Mesendoderm (in vitro differentiated cells): ENCODE data around the gene TSPAN13.

ENCODE experiments used
- DNase-seq: peaks from one replicate; pipeline ENCODE4 v3.0.0; 2013
- H2AK5ac ChIP-seq: 2 replicates; pipeline ENCODE4 v1.6.1; 2013; ENCODE audit warnings: low read length, inconsistent platforms
- H2BK120ac ChIP-seq: 2 replicates; pipeline ENCODE4 v1.6.1; 2013; ENCODE audit warnings: low read depth, mild to moderate bottlenecking, low read length, moderate library complexity, mixed read lengths
- H2BK15ac ChIP-seq: replicated peaks from 2 replicates; pipeline ENCODE4 v1.6.1; 2013; ENCODE audit warnings: low read depth, mild to moderate bottlenecking, moderate library complexity
- H2BK5ac ChIP-seq: 2 replicates; pipeline ENCODE4 v1.6.1; 2013; ENCODE audit warnings: low read length, inconsistent platforms
- H3K18ac ChIP-seq: 2 replicates; pipeline ENCODE4 v1.6.1; 2013; ENCODE audit warnings: mild to moderate bottlenecking, low read length, mixed read lengths
- H3K23ac ChIP-seq: one replicate; pipeline ENCODE4 v1.6.1; 2013; ENCODE audit warnings: low read length
- H3K27ac ChIP-seq: 2 replicates; pipeline ENCODE4 v1.5.1; 2013; ENCODE audit warnings: low read depth, mild to moderate bottlenecking, inconsistent platforms, low read length, moderate library complexity
- H3K27me3 ChIP-seq: 2 replicates; pipeline ENCODE4 v1.6.1; 2013; ENCODE audit warnings: low read length, control low read depth, mild to moderate bottlenecking, inconsistent platforms; ENCODE audit not compliant: insufficient read depth, poor library complexity
- H3K36me3 ChIP-seq: 2 replicates; pipeline ENCODE4 v1.6.1; 2013; ENCODE audit warnings: low read length, inconsistent platforms; ENCODE audit not compliant: control insufficient read depth, insufficient read depth
- H3K4ac ChIP-seq: one replicate; pipeline ENCODE4 v1.6.1; 2013; ENCODE audit warnings: low read depth, mild to moderate bottlenecking, low read length, moderate library complexity
- H3K4me1 ChIP-seq: 2 replicates; pipeline ENCODE4 v1.6.1; 2013; ENCODE audit warnings: low read depth, low read length, inconsistent platforms; ENCODE audit not compliant: control insufficient read depth
- H3K4me2 ChIP-seq: 2 replicates; pipeline ENCODE4 v1.6.1; 2013; ENCODE audit warnings: low read length
- H3K4me3 ChIP-seq: 2 replicates; pipeline ENCODE4 v1.5.1; 2013; ENCODE audit warnings: mild to moderate bottlenecking, low read length
- H3K56ac ChIP-seq: one replicate; pipeline ENCODE4 v1.6.1; 2013; ENCODE audit warnings: low read length
- H3K79me1 ChIP-seq: 2 replicates; pipeline ENCODE4 v1.6.1; 2013; ENCODE audit warnings: low read length, inconsistent platforms
- H3K79me2 ChIP-seq: 2 replicates; pipeline ENCODE4 v1.6.1; 2013; ENCODE audit warnings: mild to moderate bottlenecking, low read length; ENCODE audit not compliant: control insufficient read depth, insufficient read depth
- H3K9ac ChIP-seq: 2 replicates; pipeline ENCODE4 v1.6.1; 2013; ENCODE audit warnings: low read length, inconsistent platforms
- H4K5ac ChIP-seq: one replicate; pipeline ENCODE4 v1.6.1; 2013; ENCODE audit warnings: low read length
- H4K8ac ChIP-seq: one replicate; pipeline ENCODE4 v1.6.1; 2013; ENCODE audit warnings: low read depth, mild to moderate bottlenecking, control low read depth, low read length, moderate library complexity
- WGBS: extraction: QIAGEN DNeasy Blood & Tissue Kit; methylation state at CpG from one replicate; pipeline ENCODE4 v1.1.7; 2013; ENCODE audit warnings: low lambda C conversion rate, missing lambda C conversion rate; ENCODE audit not compliant: insufficient coverage; ENCODE audit errors: extremely low coverage; 5-methylcytosine and 5-hydroxymethylcytosine counted together

Gene TSPAN13

DNA sequence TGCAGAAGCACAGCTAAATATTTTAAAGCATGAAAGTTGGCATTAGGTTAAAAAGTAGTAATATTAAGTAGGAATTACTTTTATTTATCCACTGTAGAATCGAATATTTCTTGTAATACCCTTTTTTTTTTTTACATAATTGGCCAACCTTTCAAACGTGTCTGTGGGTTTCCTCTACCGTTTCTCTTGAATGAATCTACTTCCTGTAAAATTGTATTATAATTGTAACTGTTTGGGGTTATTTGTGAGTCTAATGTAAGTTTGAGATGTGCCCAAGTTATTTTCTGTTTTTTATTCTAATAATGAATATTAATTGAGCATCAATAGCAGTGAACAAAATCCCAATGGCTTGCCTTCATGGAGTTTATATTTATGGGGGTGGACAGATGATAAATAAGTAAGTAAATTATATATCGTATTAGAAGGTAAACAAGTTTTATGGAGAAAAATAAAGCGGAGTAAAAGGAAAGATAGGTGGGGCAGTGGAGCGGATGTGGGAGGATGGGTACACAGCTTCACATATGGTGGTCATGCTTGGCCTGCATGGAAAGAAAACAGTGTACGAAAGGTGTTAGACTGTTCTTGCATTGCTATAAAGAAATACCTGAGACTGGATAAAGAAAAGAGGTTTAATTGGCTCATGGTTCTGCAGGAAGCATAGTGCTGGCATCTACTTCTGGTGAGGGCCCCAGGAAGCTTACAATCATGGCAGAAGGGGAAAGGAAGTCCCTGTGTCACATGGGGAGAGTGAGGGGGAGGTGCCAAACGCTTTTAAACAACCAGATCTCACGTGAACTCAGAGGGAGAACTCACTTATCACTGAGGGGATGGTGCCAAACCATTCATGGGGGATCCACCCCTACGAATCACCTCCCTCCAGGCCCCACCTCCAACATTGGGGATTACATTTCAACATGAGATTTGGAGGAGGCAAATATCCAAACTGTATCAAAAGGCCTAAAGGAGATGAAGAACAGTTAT lies 5.4 kb downstream of the TSPAN13 start:
- peaks cover 5% of the 10 kb centered on the region for H3K79me2 ChIP-seq
- no peak overlapping the region for H2BK120ac ChIP-seq
- H3K23ac ChIP-seq: no peak overlapping the region
- H2BK5ac ChIP-seq: no peak overlapping the region
- H3K27me3 ChIP-seq: no peaks in the 10 kb centered on the region
- no peak overlapping the region for H3K4ac ChIP-seq
- H3K79me1 ChIP-seq: peaks cover 14% of the 10 kb centered on the region
- no peak for DNase-seq
- H2AK5ac ChIP-seq: no peak overlapping the region
- no peak overlapping the region for H3K4me3 ChIP-seq
- no peak overlapping the region for H3K9ac ChIP-seq
- no peak overlapping the region for H3K4me2 ChIP-seq
- H4K8ac ChIP-seq: no peak overlapping the region
- no peak overlapping the region for H3K18ac ChIP-seq
- WGBS: 100% methylated on average over 3 of the region's 10 CpGs
- no peak overlapping the region for H3K27ac ChIP-seq
- no peak overlapping the region for H2BK15ac ChIP-seq
- no peaks in the 10 kb centered on the region for H3K36me3 ChIP-seq
- H3K4me1 ChIP-seq: no peaks in the 10 kb centered on the region
- H4K5ac ChIP-seq: no peak overlapping the region
- no peak overlapping the region for H3K56ac ChIP-seq

GRCh38 chr7:16759840-16760239 lies 6.3 kb downstream of the TSPAN13 start:
- no CpG with 5 or more reads among the region's 1 CpG for WGBS
- no peak overlapping the region for H3K9ac ChIP-seq

GRCh38 chr7:16762177-16762576 lies 8.6 kb downstream of the TSPAN13 start:
- Histone ChIP-seq H3K4me2 (no peak overlapping the region), H3K27ac (no peak overlapping the region), H3K79me1 (peaks cover 17% of the 10 kb centered on the region), H3K4me1 (no peaks in the 10 kb centered on the region), H3K4me3 (no peak overlapping the region), H4K5ac (no peak overlapping the region), H2BK120ac (no peak overlapping the region), H2AK5ac (no peak overlapping the region), H3K4ac (no peak overlapping the region), H3K79me2 (peaks cover 9% of the 10 kb centered on the region), H3K23ac (no peak overlapping the region), H2BK5ac (no peak overlapping the region), H3K56ac (no peak overlapping the region), H3K27me3 (no peaks in the 10 kb centered on the region), H2BK15ac (no peak overlapping the region), H4K8ac (no peak overlapping the region), H3K18ac (no peak overlapping the region), H3K36me3 (no peaks in the 10 kb centered on the region), H3K9ac (no peak overlapping the region)
- no CpG with 5 or more reads among the region's 4 CpGs for WGBS
- DNase-seq: peak; percentile 92

More at GRCh38 chr7:16759840-16760239, 6.3 kb downstream of the TSPAN13 start:
- H3K27ac ChIP-seq: no peak overlapping the region
- H3K4me1 ChIP-seq: no peaks in the 10 kb centered on the region
- no peaks in the 10 kb centered on the region for H3K27me3 ChIP-seq
- no peak for DNase-seq
- H2BK5ac ChIP-seq: no peak overlapping the region
- H4K5ac ChIP-seq: no peak overlapping the region
- no peak overlapping the region for H3K4me3 ChIP-seq
- no peak overlapping the region for H2AK5ac ChIP-seq
- no peak overlapping the region for H3K4me2 ChIP-seq
- H3K36me3 ChIP-seq: no peaks in the 10 kb centered on the region
- H3K23ac ChIP-seq: no peak overlapping the region
- H3K56ac ChIP-seq: no peak overlapping the region
- peaks cover 14% of the 10 kb centered on the region for H3K79me1 ChIP-seq
- H2BK120ac ChIP-seq: no peak overlapping the region
- H3K4ac ChIP-seq: no peak overlapping the region
- H3K18ac ChIP-seq: no peak overlapping the region
- H4K8ac ChIP-seq: no peak overlapping the region
- H2BK15ac ChIP-seq: no peak overlapping the region
- peaks cover 5% of the 10 kb centered on the region for H3K79me2 ChIP-seq

- no peak overlapping the region for H2BK5ac ChIP-seq
- no peak overlapping the region for H3K56ac ChIP-seq
- H3K18ac ChIP-seq: no peak overlapping the region
- H4K5ac ChIP-seq: no peak overlapping the region
- no peak overlapping the region for H3K27ac ChIP-seq
- no peaks in the 10 kb centered on the region for H3K4me1 ChIP-seq
- no CpG with 5 or more reads among the region's 3 CpGs for WGBS
- H3K27me3 ChIP-seq: no peaks in the 10 kb centered on the region
- peaks cover 7% of the 10 kb centered on the region for H3K79me2 ChIP-seq
- no peak overlapping the region for H2AK5ac ChIP-seq
- H3K79me1 ChIP-seq: peaks cover 15% of the 10 kb centered on the region
- H3K4me3 ChIP-seq: no peak overlapping the region
- H4K8ac ChIP-seq: no peak overlapping the region
- peak overlapping the region; percentile 37 for H3K4ac ChIP-seq
- no peak overlapping the region for H2BK15ac ChIP-seq
- H3K36me3 ChIP-seq: no peaks in the 10 kb centered on the region
- H2BK120ac ChIP-seq: no peak overlapping the region
- DNase-seq: no peak
- H3K4me2 ChIP-seq: no peak overlapping the region
- no peak overlapping the region for H3K9ac ChIP-seq
- no peak overlapping the region for H3K23ac ChIP-seq
Observed at GRCh38 chr7:16764942-16765341, 11.4 kb downstream of the TSPAN13 start.

- H3K23ac ChIP-seq: no peak overlapping the region
- no peak overlapping the region for H3K18ac ChIP-seq
- peak overlapping the region; percentile 37 for H3K4ac ChIP-seq
- no peaks in the 10 kb centered on the region for H3K4me1 ChIP-seq
- H3K36me3 ChIP-seq: no peaks in the 10 kb centered on the region
- H2BK120ac ChIP-seq: no peak overlapping the region
- no peak for DNase-seq
- H3K27ac ChIP-seq: no peak overlapping the region
- no peak overlapping the region for H4K5ac ChIP-seq
- H3K27me3 ChIP-seq: no peaks in the 10 kb centered on the region
- H3K9ac ChIP-seq: no peak overlapping the region
- H2BK5ac ChIP-seq: no peak overlapping the region
- H3K4me3 ChIP-seq: no peak overlapping the region
- no peak overlapping the region for H3K56ac ChIP-seq
- H3K4me2 ChIP-seq: no peak overlapping the region
- H2BK15ac ChIP-seq: no peak overlapping the region
- WGBS: no CpG with 5 or more reads among the region's 2 CpGs
- no peak overlapping the region for H2AK5ac ChIP-seq
- H3K79me1 ChIP-seq: peaks cover 14% of the 10 kb centered on the region
- H4K8ac ChIP-seq: no peak overlapping the region
- peaks cover 7% of the 10 kb centered on the region for H3K79me2 ChIP-seq
Observed at GRCh38 chr7:16765436-16765859, 11.9 kb downstream of the TSPAN13 start.
